NCI-H748 (cell line): ENCODE data around the gene REV3L.

Experiments used
- DNase-seq: peaks from one replicate; lab custom pipeline; 2025; ENCODE audit not compliant: unreplicated experiment; lab: John Stamatoyannopoulos, UW

REV3L gene

DNA sequence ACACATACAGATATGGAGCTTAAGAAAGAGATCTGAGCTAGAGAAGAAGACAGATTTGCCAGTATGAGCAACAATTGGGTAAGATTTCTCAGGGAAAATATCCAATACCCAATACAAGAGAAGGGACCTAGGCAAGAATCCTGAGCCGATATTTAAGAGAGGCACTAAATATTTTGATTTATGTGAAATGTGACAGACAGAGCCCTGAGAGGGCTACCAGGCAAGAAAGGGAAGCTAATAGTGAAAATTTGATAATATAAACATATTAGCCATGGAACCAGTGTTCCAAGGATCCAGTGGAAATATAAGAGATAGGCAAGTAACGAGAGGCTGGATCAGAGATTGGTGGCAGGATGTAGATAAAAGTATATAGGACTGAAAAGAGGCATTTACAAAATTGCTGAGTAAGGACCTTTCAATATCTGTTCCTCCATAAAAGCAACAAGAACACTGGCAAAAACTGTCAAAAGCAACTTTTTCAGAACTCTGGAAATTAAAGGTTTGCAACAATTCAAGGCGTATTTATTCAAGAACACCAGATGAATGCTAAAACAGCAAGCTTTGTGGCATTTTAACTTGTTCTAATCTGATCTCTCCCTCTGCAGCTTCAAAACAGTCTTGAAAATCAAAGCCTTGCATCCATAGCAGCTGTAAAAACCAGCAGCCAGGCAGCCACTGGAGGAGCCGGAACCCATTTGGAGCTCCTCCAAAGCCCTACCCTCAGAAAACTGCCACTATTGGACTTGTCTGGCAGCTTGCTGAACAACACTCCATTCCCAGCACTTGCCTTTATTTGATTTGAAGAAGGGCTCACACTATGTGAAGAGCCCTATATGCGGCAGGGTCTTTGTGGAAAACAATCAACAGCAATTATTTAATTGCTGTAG lies 58.8 kb downstream of the REV3L start:
- peak; percentile 42 for DNase-seq

DNA sequence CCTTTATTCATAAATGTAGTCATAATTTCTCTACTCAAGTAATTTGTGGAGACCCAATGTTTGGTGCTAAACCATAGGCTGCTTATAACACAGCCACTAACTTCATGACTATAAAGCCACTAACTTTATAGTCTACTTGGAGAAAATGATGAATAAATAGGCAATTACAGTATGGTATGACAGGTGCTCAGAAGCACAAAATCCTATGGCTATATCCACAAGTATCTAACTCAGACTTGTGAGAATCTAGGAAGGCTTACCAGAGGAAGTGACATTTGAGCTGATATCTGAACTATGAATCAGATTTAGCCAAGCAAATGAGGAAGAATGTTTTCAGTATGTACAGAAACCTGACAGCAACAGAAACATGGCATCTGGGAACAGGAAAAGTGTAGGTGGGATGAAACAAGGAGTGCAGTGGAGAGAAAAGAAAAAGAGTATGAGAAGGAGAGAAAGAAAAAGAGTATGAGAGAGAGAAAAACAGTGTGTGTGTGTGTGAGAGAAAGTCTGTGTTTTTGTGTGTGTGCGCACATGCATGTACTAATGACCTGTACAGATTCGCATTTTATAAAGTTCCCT lies 59.9 kb downstream of the REV3L start:
- no peak for DNase-seq

DNA sequence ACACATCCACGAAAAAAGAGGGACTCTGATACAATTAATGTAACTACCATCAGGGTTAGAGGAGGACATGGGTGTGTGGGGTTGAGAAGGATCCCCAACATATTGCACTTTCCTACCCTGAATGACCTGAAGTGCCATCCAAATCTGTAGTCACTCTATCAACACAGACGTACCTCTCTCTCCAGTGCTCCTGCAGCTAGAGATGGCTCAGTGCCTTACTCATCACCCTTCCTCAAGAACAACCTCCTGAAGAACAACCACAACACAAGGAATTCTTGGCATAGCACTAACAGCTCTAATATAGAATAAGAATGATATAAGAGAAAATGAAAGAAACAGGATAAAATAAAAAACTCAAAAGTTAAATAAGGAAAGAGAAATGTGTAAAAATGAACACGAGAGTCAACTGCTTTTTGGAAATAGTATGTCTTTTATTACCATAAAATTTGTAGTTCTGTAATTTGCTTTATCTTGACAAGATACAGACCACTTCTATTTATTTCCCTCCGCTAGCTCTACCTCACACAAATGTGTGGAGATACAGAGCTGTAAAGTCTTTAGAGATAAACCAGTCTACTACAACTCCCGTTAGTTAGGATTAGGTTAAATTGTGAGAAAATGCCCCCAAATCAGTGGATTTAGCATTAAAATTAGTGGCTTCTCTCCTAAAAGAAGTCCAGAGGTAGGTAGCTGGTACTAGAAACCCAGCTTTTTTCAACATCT lies 63.9 kb downstream of the REV3L start:
- DNase-seq, result no peak

DNA sequence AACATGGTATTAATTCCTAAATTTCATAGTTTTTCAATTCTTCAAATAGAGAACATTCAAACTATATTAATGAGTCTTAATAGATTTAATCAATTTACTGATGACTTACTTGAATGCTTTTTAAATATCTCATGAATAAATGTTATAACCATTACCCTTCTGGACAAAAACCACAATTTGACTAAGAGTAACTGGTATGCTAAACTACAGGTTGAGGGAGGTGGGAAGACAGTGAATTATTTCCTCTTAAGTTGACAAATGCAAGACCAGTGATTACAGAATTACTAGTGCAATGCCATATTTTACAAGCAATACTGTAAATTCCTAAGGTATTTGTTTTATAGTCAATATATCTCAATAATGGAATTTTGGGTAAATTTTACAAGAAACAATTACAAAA lies 65.1 kb downstream of the REV3L start:
- no peak for DNase-seq

DNA sequence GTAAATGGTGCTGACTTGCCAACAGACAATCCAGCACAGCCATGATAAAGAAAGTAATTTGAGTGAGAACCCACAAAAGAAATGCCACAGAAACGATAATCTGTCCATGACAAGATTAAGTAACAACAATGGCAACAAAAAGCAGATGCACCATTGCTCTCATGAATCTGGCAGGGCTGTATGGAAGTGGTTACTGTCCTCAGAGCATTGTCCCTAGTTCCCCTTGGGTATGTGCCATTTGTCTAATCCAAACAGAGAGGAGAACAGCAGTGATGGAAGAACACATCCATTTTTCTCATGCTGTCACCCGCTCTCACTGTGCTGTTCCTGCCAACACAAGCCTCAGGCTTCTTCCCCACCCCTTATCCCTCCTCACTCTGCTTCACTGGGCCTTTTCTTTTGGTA lies 65.8 kb downstream of the REV3L start:
- DNase-seq, result no peak

DNA sequence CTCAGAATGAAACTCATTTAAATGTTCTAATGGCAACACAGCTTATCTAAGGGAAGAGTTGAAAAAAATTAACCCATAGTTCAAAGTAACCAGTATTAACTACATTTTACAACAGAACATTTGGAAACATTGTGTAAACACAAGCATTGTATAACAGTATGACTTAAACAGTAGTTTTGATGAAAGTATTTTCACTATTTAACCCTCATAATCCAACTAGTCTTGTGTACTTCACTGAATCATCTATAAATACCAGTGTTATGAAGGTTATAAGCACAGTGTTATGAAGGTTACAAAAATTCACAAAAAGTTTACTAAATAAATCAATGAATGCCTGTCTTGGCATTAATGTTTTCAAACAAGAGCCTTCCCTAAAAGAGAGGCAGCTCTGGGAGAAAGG lies 66.5 kb downstream of the REV3L start:
- DNase-seq, result no peak

DNA sequence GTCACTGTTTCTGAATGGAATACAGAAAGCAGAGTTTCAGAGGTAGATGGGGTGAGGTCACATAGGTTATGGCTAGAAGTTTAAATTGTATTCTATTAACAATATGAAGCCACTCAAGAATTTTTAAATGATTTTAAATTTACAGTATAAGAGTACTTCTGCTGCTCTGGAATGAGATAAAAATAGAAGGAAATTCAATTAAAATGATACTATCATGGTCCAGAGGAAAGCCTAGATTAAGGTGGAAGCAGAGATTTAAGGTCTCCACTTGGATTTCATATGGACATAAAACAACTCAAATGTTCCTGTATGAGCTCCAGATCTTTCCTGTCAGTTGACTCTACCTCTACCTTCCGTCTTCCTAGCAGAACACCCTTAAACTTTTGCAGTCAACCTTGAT lies 68.6 kb downstream of the REV3L start:
- DNase-seq, result no peak

DNA sequence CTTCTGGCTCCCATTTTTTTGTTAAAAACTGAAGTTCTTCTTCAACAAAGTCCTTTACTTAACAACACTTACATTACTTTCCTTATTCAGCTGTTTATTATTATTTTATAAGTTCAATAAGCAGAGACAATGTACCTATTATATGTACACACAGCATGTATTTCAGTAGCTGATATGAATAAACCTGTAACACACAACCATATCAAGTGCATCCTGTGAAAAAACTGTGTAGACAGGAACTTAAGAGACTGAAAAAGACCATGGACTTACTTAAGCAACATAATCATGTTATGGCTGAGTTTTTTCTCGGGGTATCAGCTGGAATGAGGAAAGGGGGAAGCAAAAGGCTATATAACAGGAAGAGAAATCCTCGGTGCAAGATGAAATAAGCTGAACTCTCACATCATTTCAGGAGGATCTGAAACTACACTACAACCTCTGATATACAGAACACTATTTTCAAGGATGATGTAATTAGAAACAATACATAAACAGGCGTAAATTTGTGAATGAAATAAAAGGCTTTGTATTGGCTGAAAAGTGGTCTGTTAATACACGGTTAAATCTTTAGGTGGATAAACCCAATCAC lies 70.9 kb downstream of the REV3L start:
- DNase-seq, result no peak

DNA sequence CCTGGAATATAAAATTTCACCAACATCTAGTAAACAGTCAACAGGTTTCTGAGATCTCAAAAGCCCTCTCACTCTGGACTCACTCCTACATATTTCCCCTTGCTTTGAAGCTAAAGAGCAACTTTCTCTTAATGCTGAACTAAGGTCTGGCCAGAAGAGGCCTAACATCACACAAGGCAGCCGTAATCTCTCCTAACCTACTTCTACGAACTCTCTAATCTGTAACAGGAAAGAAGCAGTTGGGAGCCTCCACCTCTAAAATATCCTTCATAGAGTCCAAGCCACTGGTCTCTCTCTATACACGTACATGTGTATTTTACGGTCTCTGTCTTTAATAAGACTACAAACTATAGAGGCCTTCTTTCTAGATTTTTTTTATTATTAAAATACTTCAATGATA lies 72.0 kb downstream of the REV3L start:
- no peak for DNase-seq

DNA sequence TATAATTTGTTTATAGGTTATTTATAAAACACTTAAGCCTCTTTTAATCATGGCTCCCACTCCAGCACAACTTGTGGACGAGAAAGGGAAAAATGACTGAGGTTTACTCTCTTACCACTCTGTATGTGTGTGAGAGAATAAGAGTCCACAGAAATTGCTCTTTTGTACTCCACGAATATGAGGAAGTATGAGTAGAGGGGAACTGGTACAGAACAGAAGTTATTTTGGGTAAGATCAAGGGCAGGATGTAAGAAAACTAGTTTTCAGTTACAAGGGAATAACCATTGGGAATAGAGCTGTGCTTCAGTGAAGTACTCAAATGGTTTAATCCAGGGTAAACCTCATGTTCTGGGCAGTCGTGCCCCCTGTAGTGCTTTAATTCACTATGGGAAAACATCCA lies 72.6 kb downstream of the REV3L start:
- no peak for DNase-seq

DNA sequence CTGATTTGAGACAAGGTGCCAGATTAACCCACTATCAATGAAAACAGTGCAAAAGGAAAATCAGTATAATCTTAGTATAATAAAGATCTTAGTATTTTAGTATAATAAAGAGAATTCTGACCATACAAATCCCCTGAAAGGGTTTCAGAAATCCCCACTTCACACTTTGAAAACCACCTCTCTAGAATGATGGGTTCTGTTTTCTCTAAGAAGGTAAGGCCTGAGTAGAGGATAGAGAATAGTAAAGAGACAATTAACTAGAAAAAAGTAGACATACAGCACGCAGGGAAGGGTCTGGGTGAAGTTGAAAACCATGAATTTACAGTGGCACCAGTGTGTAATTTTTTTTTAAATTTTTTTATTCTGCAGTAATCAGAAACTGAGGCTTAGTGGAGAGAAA lies 73.6 kb downstream of the REV3L start:
- DNase-seq, result no peak

DNA sequence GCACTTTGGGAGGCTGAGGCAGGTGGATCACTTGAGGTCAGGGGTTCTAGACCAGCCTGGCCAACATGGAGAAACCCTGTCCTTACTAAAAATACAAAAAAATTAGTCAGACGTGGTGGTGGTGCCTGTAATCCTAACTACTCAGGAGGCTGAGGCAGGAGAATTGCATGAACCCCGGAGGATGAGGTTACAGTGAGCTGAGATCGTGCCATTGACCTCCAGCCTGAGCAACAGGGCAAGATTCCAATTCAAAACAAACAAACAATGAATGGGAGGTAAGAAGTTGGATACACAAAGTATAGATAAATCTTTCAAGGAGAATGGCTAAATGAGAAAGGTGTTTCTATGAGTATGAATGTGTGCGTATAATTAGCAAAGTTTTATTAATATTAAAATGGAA lies 75.3 kb downstream of the REV3L start:
- DNase-seq, result no peak

DNA sequence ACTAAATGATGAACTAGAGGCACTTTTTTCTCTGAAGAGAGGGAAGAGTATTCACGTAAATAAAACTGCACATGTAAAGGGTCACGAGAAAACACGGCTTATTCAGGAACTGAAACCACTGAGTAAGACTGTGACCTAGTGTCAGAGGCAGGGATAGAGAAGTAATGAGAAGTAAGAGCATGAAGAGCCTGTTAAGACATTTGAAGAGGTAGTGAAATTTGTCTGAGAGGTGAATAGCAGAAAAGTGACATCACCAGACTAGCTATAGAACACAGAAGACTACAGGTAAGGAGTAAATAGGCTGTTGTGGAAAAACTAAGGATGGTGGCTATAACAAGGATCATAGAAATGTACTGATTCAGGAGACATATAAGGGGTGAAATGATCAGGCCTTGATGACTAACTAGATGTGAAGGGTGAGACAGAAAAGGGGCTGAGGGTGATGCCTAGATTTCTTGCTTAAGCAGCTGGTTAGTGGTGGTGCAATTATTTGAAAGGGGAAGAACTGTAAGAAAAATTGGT lies 76.8 kb downstream of the REV3L start:
- no peak for DNase-seq

DNA sequence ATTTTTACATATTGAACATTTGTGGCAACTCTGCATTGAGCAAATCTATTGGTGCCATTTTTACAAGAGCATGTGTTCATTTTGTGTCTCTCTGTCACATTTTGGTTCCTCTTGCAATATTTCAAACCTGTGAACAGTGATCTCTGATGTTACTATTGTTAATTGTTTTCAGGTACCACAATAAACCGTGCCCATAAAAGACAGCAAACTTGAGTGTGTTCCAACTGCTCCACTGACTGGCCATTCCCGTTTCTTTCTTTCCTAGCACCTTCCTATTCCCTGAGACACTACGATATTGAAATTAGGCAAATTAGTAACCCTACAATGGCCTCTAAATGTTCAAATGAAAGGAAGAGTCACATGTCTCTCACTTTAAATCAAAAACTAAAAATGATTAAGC lies 79.6 kb downstream of the REV3L start:
- DNase-seq, result no peak

DNA sequence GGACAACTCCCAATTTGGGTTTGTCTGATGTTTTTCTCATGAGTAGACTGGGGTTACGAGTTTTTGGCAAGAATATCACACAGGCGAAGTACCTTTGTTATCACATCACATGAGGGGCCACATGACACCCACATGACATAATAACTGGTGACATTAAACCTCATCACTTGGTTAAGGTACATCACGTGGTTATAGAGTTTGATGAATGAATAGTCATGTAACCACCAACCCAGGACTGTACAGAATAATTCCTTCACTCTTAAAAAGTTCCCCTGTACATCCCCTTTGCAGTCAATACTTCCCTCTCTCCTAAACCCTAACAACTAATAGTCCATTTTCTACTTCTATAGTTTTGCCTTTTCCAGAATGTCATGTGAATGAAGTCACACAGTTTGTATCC lies 83.4 kb downstream of the REV3L start:
- no peak for DNase-seq

DNA sequence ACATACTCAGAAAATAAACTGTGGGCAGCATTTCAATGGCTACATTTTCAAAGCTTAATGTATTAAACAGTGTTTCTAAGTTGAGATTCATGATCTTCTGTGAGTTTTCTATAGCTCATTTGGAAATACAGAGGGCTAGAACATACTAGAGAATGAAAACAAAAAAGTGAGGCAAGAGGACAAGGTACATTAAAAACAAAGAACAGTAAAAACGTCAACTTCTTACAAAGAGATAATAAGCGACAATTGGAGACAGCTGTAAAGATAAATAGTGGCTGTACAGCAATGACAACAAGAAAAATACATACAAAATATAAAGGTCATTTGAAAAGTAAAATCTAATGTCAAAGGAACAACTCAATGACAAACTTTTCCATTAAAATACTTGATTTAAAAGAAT lies 94.3 kb downstream of the REV3L start:
- no peak for DNase-seq

DNA sequence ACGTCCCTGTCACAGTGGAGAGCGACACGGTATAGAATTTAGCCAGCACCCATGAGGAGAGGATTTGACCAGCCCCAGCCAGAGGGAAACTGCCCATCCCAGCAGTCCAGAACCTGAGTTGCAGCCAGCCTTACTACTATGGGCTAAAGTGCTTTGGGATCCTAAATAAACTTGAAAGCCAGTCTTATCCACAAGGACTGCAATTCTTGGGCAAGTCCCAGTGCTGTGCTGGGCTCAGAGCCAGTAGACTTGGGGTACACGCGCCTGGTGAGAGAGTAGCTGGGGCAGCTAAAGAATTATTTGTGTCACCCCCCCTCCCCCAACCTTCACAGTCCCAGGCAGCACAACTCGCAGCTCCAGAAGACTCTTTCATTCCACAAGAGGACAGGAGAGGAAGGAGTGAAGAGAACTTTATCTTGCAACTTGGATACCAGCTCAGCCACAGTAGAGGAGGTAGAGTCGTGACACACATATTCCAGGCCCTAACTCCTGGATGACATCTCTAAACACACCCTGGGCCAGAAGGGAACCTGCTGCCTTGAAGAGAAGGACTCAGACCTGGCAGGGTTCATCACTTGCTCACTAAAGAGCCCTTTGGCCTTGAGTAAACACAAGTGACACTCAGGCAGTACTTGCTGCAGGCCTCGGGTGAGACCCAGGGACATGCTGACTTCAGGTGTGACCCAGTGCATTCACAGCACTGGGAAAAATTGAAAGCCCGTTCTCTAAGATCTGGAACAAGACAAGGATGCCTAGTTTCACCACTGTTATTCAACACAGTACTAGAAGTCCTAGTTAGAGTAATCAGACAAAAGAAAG lies 100.3 kb downstream of the REV3L start:
- DNase-seq, result no peak

DNA sequence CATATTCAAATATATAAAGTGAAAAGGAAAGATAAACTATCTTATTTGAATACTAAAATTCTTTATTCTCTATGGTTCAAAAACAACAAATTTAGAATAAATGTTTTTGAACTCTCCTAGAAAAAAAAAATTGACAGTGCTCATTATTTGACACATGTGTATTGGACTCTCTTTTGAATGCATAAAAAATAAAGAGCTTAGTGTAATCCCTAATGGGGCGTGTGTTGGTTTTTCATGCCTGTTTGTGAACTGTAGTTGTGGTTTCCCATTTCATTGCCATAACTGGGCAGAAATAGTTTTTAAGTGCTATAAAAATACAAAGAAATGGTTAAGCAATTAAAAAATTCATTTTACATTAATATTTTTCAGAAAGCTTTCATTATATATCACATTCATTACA lies 101.3 kb downstream of the REV3L start:
- no peak for DNase-seq

DNA sequence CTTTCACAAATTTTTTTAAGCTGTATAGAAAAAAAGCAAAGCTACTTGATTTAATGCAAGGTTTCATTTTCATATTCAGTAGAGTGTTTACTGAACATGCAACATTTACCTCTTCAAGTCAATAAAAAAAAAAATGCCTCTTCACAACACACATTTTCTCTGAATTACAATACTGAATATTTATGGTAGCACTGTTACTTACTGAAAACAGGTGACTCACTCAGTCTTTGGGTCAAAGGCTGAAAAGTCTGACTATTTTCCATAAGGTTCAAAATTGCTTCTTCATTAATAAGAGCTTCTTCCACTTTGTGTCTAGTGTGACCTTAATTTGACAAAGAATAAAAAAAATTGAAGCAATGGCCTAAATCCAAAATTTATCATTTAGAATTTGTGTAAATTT lies 101.9 kb downstream of the REV3L start:
- no peak for DNase-seq

DNA sequence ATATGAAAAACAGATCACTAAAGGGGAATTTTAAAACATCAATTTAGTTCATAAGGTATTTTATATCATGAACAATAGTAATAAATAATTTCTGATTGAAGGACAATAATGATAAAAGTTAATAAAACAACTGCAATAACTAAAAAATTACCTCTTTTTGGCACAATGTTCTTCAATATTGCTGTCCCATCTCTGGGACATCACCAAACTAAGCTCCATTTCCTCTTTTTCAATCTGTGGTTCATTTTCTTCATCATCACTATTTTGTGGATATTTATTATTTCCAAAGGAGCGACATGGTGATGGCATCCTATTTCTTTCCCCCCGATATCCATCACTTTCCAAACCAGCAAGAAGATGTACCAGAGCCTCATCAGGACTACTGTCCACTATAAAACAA lies 103.2 kb downstream of the REV3L start:
- DNase-seq, result no peak

DNA sequence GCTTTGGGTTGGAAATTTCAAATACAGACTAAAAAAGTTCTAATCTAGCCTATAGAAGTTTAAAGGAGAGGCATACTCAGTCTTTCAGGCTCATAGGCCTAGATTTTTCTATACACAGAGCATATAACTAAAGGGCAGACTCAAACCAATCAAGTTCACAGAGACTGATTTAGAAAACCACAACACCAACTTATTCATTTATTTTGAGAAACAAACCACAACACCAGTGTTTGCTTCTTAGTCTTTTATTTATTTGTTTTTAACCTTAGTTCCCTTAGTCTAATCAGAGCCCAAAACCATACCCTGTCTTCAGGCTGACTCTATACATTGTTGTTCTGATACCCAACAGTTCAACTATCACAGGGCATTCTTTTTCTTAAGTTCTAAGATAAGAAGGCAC lies 103.7 kb downstream of the REV3L start:
- no peak for DNase-seq
